Activated CD4-positive, alpha-beta T cell treated with anti-CD3 and anti-CD28 coated beads for 24 hours (primary cell): Measurements from ENCODE around the gene PKP3.
"Not testable (repeated sequence)": the region's sequence is repeated elsewhere in the genome, so short reads cannot be mapped to it uniquely, and the experiment has no call there.

Experiments
- DNase-seq, 2 donors: peaks; one replicate each; pipeline ENCODE4 v3.0.0-alpha.2; 2020; ENCODE audit warnings: low read depth in 2 of 2

Gene PKP3

GRCh38 chr11:377174-377865 lies 16.7 kb upstream of the PKP3 start:
- no peak for DNase-seq

- no peak for DNase-seq
These were observed 16.0 kb upstream of the PKP3 start for GRCh38 chr11:377883-378500.

- DNase-seq: no peak
These were observed 14.6 kb upstream of the PKP3 start for GRCh38 chr11:379205-380094.

- no peak for DNase-seq
These were observed 13.9 kb upstream of the PKP3 start for GRCh38 chr11:380095-380480.

GRCh38 chr11:380491-380890 lies 13.5 kb upstream of the PKP3 start:
- DNase-seq: no peak

GRCh38 chr11:380996-381395 lies 13.0 kb upstream of the PKP3 start:
- DNase-seq: no peak

GRCh38 chr11:381501-382072 lies 12.4 kb upstream of the PKP3 start:
- DNase-seq: no peak

- DNase-seq: no peak
These were observed 11.9 kb upstream of the PKP3 start for GRCh38 chr11:382081-382629.

GRCh38 chr11:383431-383830 lies 10.6 kb upstream of the PKP3 start:
- no peak for DNase-seq

- no peak for DNase-seq
These were observed 9.5 kb upstream of the PKP3 start for GRCh38 chr11:384511-384910.

- no peak for DNase-seq
These were observed 8.2 kb upstream of the PKP3 start for GRCh38 chr11:385594-386351.

GRCh38 chr11:386483-386882 lies 7.5 kb upstream of the PKP3 start:
- no peak for DNase-seq

- DNase-seq: no peak
These were observed 6.7 kb upstream of the PKP3 start for GRCh38 chr11:387193-387793.

- not testable (repeated sequence) for DNase-seq
These were observed 4.6 kb upstream of the PKP3 start for GRCh38 chr11:389369-389768.

GRCh38 chr11:390175-390574 lies 3.8 kb upstream of the PKP3 start:
- DNase-seq: no peak

- no peak for DNase-seq
These were observed 2.6 kb upstream of the PKP3 start for GRCh38 chr11:391117-392017.

- no peak for DNase-seq
These were observed 1.8 kb upstream of the PKP3 start for GRCh38 chr11:392102-392777.

GRCh38 chr11:393219-394033 lies 583 bp upstream of the PKP3 start:
- DNase-seq: no peak
